ENCODE measurements around the gene SLC38A10.

SLC38A10 gene

GRCh38 chr17:81251709-81252301 is 43.3 kb downstream of the SLC38A10 start:
- no peak for DNase-seq

- no peak for DNase-seq
Measured at GRCh38 chr17:81251094-81251708, 43.9 kb downstream of the SLC38A10 start.

- no peak for DNase-seq
Measured at GRCh38 chr17:81250286-81251093, 44.6 kb downstream of the SLC38A10 start.

GRCh38 chr17:81249223-81250040 is 45.7 kb downstream of the SLC38A10 start:
- DNase-seq = no peak

GRCh38 chr17:81248649-81249048 is 46.5 kb downstream of the SLC38A10 start:
- no peak for DNase-seq

- DNase-seq = no peak
Measured at GRCh38 chr17:81247339-81247990, 47.6 kb downstream of the SLC38A10 start.

GRCh38 chr17:81246679-81247338 is 48.3 kb downstream of the SLC38A10 start:
- no peak for DNase-seq

- no peak for DNase-seq
Measured at GRCh38 chr17:81246343-81246670, 48.8 kb downstream of the SLC38A10 start.

GRCh38 chr17:81245665-81246342 is 49.3 kb downstream of the SLC38A10 start:
- DNase-seq = no peak

GRCh38 chr17:81245024-81245664 is 50.0 kb downstream of the SLC38A10 start:
- DNase-seq = no peak

- no peak for DNase-seq
Measured at GRCh38 chr17:81244358-81245023, 50.6 kb downstream of the SLC38A10 start.

GRCh38 chr17:81243333-81243664 is 51.8 kb downstream of the SLC38A10 start:
- no peak for DNase-seq

- DNase-seq = no peak
Measured at GRCh38 chr17:81242421-81243332, 52.4 kb downstream of the SLC38A10 start.

- DNase-seq = peak; percentile 62 to 64
Measured at GRCh38 chr17:81241648-81242420, 53.3 kb downstream of the SLC38A10 start.

GRCh38 chr17:81241203-81241602 is 53.9 kb downstream of the SLC38A10 start:
- no peak for DNase-seq

- no peak for DNase-seq
Measured at GRCh38 chr17:81240761-81241160, 54.3 kb downstream of the SLC38A10 start.

- peak; percentile 27 to 37 for DNase-seq
Measured at GRCh38 chr17:81239714-81240555, 55.2 kb downstream of the SLC38A10 start.
